ENCODE data around the gene JARID2. TPM values are rescaled to one million over a fixed set of nuclear protein-coding genes. Genes with fewer than 3 reads are reported as not detected.

The JARID2 gene
- total RNA-seq, 1 donor from 2014 or later: 12.5 TPM

DNA sequence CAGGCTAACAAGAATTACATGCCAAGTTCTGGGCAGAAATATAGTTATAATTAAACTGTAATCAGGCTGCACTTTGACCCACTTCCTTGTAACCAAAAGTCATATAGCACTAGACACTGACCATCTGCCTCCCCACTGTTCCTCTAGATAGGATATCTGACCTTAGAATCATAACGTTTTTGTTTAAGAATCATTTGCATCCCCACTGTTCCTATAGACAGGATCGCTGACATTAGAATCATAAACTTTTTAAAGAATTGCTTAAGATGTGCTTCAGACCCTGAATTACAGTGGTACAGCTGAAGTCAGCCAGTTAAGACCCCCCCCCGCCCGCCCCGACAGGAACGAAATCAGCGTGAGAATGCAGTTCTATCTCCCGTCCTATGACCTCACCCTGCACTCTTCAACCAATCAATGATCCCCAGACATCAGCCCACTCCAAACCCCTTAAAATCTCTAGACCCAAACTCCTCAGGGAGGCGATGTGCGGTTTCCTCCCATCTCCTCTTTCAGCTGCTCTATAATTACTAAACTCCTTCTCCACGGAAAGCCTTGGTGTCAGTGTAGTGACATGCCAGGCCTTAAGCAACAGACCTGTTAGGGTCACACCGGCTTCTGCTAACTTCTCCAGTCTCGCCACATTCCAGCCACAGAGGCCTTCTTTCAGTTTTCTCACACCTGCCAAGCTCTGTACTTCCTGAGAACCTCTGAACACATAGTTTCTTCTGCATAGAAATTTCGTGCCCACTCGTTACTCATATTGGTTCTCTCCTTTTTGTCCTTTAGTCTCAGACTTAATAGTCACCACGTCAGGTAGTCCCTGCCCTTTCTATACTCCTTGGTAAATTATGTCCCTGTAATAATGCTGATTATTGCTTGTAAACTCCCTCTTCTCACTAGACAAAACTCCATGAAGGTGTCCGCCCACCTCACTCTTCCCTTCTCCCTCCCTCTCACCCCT lies 323.4 kb downstream of the JARID2 start:
- DNase-seq (ENCODE audit: extremely low spot score, unreplicated experiment): no peak
- H3K4me3 Mint-ChIP-seq (ENCODE audit: unreplicated experiment): no peak overlapping the region
- H3K4me1 Mint-ChIP-seq (ENCODE audit: unreplicated experiment): peaks cover 5% of the 10 kb centered on the region
- H3K36me3 Mint-ChIP-seq (ENCODE audit: unreplicated experiment): no peaks in the 10 kb centered on the region
- TF ChIP-seq CTCF (IDR thresholded peaks at IDR 0.05): no peak
- no peaks in the 10 kb centered on the region for H3K9me3 Mint-ChIP-seq (ENCODE audit: unreplicated experiment)
- H3K27ac Mint-ChIP-seq (ENCODE audit: unreplicated experiment): no peak overlapping the region
- H3K27me3 Mint-ChIP-seq (ENCODE audit: unreplicated experiment): no peaks in the 10 kb centered on the region

- TF ChIP-seq CTCF (IDR thresholded peaks at IDR 0.05): no peak
- no peak for DNase-seq (ENCODE audit: extremely low spot score, unreplicated experiment)
- Mint-ChIP-seq H3K36me3 (ENCODE audit: unreplicated experiment) (no peaks in the 10 kb centered on the region), H3K4me1 (ENCODE audit: unreplicated experiment) (peaks cover 11% of the 10 kb centered on the region), H3K27me3 (ENCODE audit: unreplicated experiment) (no peaks in the 10 kb centered on the region), H3K9me3 (ENCODE audit: unreplicated experiment) (no peaks in the 10 kb centered on the region), H3K27ac (ENCODE audit: unreplicated experiment) (no peak overlapping the region), H3K4me3 (ENCODE audit: unreplicated experiment) (no peak overlapping the region)
These were observed 324.3 kb downstream of the JARID2 start for GRCh38 chr6:15570171-15570570.

Measured in osteocyte (in vitro differentiated cells).